Parathyroid adenoma (tissue), 2 donors: ENCODE results near the gene DCTN2.

Experiments used
- H2AFZ ChIP-seq: fragments of 300-600 bp; sonication (generic); one replicate; pipeline ENCODE4 v1.7.0; 2017; ENCODE audit warnings: antibody characterized with exemption, mild to moderate bottlenecking
- H3K27ac ChIP-seq: fragments of 300-600 bp; sonication (generic); one replicate; pipeline ENCODE4 v1.7.0; 2017
- H3K27me3 ChIP-seq: fragments of 300-600 bp; sonication (generic); one replicate; pipeline ENCODE4 v1.7.0; 2017; ENCODE audit warnings: low read length; ENCODE audit not compliant: control insufficient read depth, insufficient read depth
- H3K36me3 ChIP-seq: fragments of 300-600 bp; sonication (generic); one replicate; pipeline ENCODE4 v1.7.0; 2017; ENCODE audit warnings: low read length; ENCODE audit not compliant: control insufficient read depth, insufficient read depth
- H3K4me1 ChIP-seq: fragments of 300-600 bp; sonication (generic); one replicate; pipeline ENCODE4 v1.7.0; 2017; ENCODE audit warnings: control low read depth
- H3K4me2 ChIP-seq: fragments of 300-600 bp; sonication (generic); one replicate; pipeline ENCODE4 v1.7.0; 2017; ENCODE audit warnings: low read length
- H3K4me3 ChIP-seq: fragments of 300-600 bp; sonication (generic); one replicate; pipeline ENCODE4 v1.7.0; 2017; ENCODE audit warnings: low read depth, low read length
- H3K79me2 ChIP-seq: fragments of 300-600 bp; sonication (generic); one replicate; pipeline ENCODE4 v1.7.0; 2017; ENCODE audit warnings: control low read depth
- H3K9ac ChIP-seq: fragments of 300-600 bp; sonication (generic); one replicate; pipeline ENCODE4 v1.7.0; 2017; ENCODE audit warnings: mild to moderate bottlenecking
- H3K9me3 ChIP-seq: fragments of 300-600 bp; sonication (generic); one replicate; pipeline ENCODE4 v1.7.0; 2017; ENCODE audit warnings: low read length; ENCODE audit not compliant: control insufficient read depth
- CTCF ChIP-seq: fragments of 300-600 bp; sonication (generic); IDR thresholded peaks from one replicate; pipeline ENCODE4 v1.7.0; 2017; ENCODE audit warnings: antibody characterized with exemption, mild to moderate bottlenecking
- donor health status: primary hyperparathyroidism.

DCTN2 gene

GRCh38 chr12:57517187-57517586 lies 29.8 kb downstream of the DCTN2 start:
- peaks cover 19% of the 10 kb centered on the region for H3K79me2 ChIP-seq
- TF ChIP-seq CTCF: no peak
- H3K9me3 ChIP-seq: no peaks in the 10 kb centered on the region
- H3K4me1 ChIP-seq: peaks cover 25% of the 10 kb centered on the region
- H3K9ac ChIP-seq: no peak overlapping the region
- no peaks in the 10 kb centered on the region for H3K27me3 ChIP-seq
- H3K4me2 ChIP-seq: no peak overlapping the region
- peak overlapping the region; percentile 2 for H3K27ac ChIP-seq
- H3K36me3 ChIP-seq: no peaks in the 10 kb centered on the region
- H3K4me3 ChIP-seq: no peak overlapping the region
- no peak overlapping the region for H2AFZ ChIP-seq

DNA sequence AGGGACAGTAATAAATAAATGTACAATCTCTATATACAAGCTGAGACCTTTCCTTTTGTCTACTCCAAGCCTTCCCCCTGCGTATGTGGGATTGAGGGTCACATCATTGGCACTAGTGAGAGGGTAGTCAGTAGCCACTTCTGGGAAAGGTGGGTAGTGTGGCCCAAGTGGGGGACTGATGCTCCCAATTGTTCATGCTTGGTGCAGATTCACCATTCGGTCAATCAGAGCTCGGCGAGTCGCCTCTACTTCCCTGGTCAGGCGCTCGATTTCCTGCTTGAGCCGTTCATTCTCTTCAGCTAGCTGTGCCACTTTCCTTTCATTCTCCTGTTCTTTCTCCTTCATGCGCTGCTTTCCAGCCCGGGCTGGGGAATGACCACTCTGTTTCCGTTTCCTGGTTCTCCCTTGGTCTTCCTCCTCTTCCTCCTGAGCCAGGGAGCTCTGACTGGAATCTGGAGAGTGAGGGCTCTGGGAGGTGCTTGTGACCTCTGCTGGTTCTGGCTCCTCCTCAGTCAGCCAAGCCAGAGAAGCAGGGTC lies 30.3 kb downstream of the DCTN2 start:
- Histone ChIP-seq H2AFZ (no peak overlapping the region), H3K79me2 (peaks cover 19% of the 10 kb centered on the region), H3K4me1 (peaks cover 20% of the 10 kb centered on the region), H3K4me2 (no peak overlapping the region), H3K4me3 (no peak overlapping the region), H3K27ac (peak overlapping the region; percentile 2), H3K27me3 (no peaks in the 10 kb centered on the region), H3K36me3 (no peaks in the 10 kb centered on the region), H3K9me3 (no peaks in the 10 kb centered on the region), H3K9ac (no peak overlapping the region)
- no peak for TF ChIP-seq CTCF

DNA sequence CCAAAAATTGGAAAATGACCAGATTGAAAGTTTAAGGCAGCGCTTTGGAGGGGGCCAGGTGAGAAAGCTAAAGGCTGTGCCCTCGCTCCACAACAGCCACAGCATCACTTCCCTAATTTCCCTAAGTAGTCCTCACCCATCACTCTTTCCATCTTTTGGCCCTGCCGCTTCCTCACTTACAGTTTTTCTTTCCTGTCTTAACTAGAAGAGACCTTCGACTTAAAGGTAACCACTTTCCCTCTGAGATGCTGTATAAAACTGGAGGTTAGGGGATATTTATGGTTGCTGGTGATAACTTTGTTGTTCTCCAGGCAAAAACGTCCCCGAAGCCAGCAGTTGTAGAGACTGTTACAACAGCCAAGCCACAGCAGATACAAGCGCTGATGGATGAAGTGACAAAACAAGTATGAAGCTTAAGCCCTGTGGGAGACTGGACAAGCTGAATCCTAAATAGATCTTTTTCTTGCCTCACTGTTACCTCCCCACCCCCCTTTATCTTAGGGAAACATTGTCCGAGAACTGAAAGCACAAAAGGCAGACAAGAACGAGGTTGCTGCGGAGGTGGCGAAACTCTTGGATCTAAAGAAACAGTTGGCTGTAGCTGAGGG lies 31.0 kb downstream of the DCTN2 start:
- Histone ChIP-seq H3K9ac (no peak overlapping the region), H3K36me3 (no peaks in the 10 kb centered on the region), H3K9me3 (no peaks in the 10 kb centered on the region), H3K4me1 (peaks cover 14% of the 10 kb centered on the region), H3K79me2 (peaks cover 19% of the 10 kb centered on the region), H3K4me3 (no peak overlapping the region), H3K27ac (no peak overlapping the region), H3K4me2 (no peak overlapping the region), H3K27me3 (no peaks in the 10 kb centered on the region), H2AFZ (no peak overlapping the region)
- TF ChIP-seq CTCF: no peak

- no peak overlapping the region for H3K4me2 ChIP-seq
- H3K27ac ChIP-seq: no peak overlapping the region
- H2AFZ ChIP-seq: no peak overlapping the region
- no peaks in the 10 kb centered on the region for H3K9me3 ChIP-seq
- H3K27me3 ChIP-seq: no peaks in the 10 kb centered on the region
- no peak overlapping the region for H3K4me3 ChIP-seq
- peaks cover 19% of the 10 kb centered on the region for H3K79me2 ChIP-seq
- no peaks in the 10 kb centered on the region for H3K36me3 ChIP-seq
- H3K9ac ChIP-seq: no peak overlapping the region
- no peak for TF ChIP-seq CTCF
- peaks cover 12% of the 10 kb centered on the region for H3K4me1 ChIP-seq
Observed at GRCh38 chr12:57515408-57515933, 31.5 kb downstream of the DCTN2 start.
